H54 (cell line): ENCODE measurements around the gene MYO9A.

Source experiments
- DNase-seq: peaks from one replicate; pipeline ENCODE4 v3.0.0; 2011; ENCODE audit warnings: low spot score, mixed read lengths; ENCODE audit not compliant: insufficient read length
- FAIRE-seq: peaks from 3 replicates; lab custom pipeline; 2011; peaks lifted over from hg19 to GRCh38; lab: Jason Lieb, UNC
- POLR2A ChIP-seq: IDR thresholded peaks from 2 replicates; pipeline ENCODE4 v1.6.1; 2011; ENCODE audit warnings: low read depth, mild to moderate bottlenecking, low read length

MYO9A gene

GRCh38 chr15:71798641-71799040 is 319.3 kb downstream of the MYO9A start:
- no peak for TF ChIP-seq POLR2A
- FAIRE-seq (no peak), DNase-seq (no peak)

GRCh38 chr15:71792521-71792920 is 325.4 kb downstream of the MYO9A start:
- FAIRE-seq (no peak), DNase-seq (no peak)
- TF ChIP-seq POLR2A: no peak

GRCh38 chr15:71791975-71792374 is 326.0 kb downstream of the MYO9A start:
- DNase-seq: no peak
- no peak for TF ChIP-seq POLR2A
- no peak for FAIRE-seq

- no peak for TF ChIP-seq POLR2A
- peak; percentile 41 for DNase-seq
- FAIRE-seq: no peak
Measured at GRCh38 chr15:71790081-71790480, 327.9 kb downstream of the MYO9A start.

- FAIRE-seq (no peak), DNase-seq (no peak)
- no peak for TF ChIP-seq POLR2A
Measured at GRCh38 chr15:71789616-71790015, 328.3 kb downstream of the MYO9A start.

GRCh38 chr15:71788646-71789579 is 329.0 kb downstream of the MYO9A start:
- no peak for TF ChIP-seq POLR2A
- DNase-seq (no peak), FAIRE-seq (no peak)

GRCh38 chr15:71786673-71787072 is 331.3 kb downstream of the MYO9A start:
- TF ChIP-seq POLR2A: no peak
- FAIRE-seq: no peak

GRCh38 chr15:71785996-71786395 is 332.0 kb downstream of the MYO9A start:
- no peak for DNase-seq
- TF ChIP-seq POLR2A: no peak
- no peak for FAIRE-seq

More at GRCh38 chr15:71786673-71787072, 331.3 kb downstream of the MYO9A start:
- DNase-seq: no peak

GRCh38 chr15:71784719-71785118 is 333.2 kb downstream of the MYO9A start:
- no peak for DNase-seq
- no peak for TF ChIP-seq POLR2A

GRCh38 chr15:71782422-71783165 is 335.4 kb downstream of the MYO9A start:
- no peak for DNase-seq
- TF ChIP-seq POLR2A: no peak
- no peak for FAIRE-seq

More at GRCh38 chr15:71784719-71785118, 333.2 kb downstream of the MYO9A start:
- no peak for FAIRE-seq

GRCh38 chr15:71781965-71782265 is 336.0 kb downstream of the MYO9A start:
- no peak for TF ChIP-seq POLR2A
- FAIRE-seq (no peak), DNase-seq (no peak)

- FAIRE-seq (no peak), DNase-seq (no peak)
- no peak for TF ChIP-seq POLR2A
Measured at GRCh38 chr15:71781179-71781964, 336.6 kb downstream of the MYO9A start.

GRCh38 chr15:71780115-71780976 is 337.6 kb downstream of the MYO9A start:
- FAIRE-seq (no peak), DNase-seq (peak; percentile 28)

More at GRCh38 chr15:71780115-71780976, 337.6 kb downstream of the MYO9A start:
- no peak for TF ChIP-seq POLR2A
